ENCODE results near the gene MFSD11. TPM values are rescaled to one million over a fixed set of nuclear protein-coding genes. Genes with fewer than 3 reads are reported as not detected.

The MFSD11 gene
- total and polyA plus RNA-seq, 2 of the 8 experiments (the other 6 are each of a cell fraction or from before 2014, with no cell fraction given): 17.7 to 19.8 TPM

DNA sequence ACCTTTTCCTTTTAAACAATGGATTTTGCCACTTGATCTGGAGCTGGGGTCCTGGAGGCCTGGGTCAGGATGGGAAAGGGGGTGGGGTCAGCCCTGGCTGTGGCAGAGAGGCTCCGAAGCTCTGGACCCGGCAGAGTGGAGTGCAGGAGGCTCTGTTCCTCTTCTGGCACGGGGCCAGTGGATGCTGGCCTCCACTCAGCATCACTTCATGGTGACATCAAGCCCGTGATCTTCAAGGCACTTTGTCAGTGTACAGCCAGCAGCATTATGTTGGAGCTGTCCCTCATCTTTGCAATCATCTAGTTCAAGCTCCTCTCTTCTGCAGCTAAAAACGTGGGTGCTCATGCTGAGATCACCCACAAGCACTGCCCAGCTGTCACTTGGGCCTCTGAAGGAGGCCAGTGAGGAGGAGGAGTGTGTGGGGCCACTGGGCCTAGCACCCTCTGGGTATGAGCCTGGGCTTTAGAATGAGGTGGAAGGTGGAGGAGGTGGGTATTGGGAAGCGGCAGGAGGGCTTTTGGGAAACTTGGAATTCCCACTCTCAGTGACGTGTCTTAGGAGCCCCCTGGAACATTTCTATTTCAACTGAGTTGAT, 84.4 kb downstream of the MFSD11 start (continued):
- TF ChIP-seq, protein P1, sequence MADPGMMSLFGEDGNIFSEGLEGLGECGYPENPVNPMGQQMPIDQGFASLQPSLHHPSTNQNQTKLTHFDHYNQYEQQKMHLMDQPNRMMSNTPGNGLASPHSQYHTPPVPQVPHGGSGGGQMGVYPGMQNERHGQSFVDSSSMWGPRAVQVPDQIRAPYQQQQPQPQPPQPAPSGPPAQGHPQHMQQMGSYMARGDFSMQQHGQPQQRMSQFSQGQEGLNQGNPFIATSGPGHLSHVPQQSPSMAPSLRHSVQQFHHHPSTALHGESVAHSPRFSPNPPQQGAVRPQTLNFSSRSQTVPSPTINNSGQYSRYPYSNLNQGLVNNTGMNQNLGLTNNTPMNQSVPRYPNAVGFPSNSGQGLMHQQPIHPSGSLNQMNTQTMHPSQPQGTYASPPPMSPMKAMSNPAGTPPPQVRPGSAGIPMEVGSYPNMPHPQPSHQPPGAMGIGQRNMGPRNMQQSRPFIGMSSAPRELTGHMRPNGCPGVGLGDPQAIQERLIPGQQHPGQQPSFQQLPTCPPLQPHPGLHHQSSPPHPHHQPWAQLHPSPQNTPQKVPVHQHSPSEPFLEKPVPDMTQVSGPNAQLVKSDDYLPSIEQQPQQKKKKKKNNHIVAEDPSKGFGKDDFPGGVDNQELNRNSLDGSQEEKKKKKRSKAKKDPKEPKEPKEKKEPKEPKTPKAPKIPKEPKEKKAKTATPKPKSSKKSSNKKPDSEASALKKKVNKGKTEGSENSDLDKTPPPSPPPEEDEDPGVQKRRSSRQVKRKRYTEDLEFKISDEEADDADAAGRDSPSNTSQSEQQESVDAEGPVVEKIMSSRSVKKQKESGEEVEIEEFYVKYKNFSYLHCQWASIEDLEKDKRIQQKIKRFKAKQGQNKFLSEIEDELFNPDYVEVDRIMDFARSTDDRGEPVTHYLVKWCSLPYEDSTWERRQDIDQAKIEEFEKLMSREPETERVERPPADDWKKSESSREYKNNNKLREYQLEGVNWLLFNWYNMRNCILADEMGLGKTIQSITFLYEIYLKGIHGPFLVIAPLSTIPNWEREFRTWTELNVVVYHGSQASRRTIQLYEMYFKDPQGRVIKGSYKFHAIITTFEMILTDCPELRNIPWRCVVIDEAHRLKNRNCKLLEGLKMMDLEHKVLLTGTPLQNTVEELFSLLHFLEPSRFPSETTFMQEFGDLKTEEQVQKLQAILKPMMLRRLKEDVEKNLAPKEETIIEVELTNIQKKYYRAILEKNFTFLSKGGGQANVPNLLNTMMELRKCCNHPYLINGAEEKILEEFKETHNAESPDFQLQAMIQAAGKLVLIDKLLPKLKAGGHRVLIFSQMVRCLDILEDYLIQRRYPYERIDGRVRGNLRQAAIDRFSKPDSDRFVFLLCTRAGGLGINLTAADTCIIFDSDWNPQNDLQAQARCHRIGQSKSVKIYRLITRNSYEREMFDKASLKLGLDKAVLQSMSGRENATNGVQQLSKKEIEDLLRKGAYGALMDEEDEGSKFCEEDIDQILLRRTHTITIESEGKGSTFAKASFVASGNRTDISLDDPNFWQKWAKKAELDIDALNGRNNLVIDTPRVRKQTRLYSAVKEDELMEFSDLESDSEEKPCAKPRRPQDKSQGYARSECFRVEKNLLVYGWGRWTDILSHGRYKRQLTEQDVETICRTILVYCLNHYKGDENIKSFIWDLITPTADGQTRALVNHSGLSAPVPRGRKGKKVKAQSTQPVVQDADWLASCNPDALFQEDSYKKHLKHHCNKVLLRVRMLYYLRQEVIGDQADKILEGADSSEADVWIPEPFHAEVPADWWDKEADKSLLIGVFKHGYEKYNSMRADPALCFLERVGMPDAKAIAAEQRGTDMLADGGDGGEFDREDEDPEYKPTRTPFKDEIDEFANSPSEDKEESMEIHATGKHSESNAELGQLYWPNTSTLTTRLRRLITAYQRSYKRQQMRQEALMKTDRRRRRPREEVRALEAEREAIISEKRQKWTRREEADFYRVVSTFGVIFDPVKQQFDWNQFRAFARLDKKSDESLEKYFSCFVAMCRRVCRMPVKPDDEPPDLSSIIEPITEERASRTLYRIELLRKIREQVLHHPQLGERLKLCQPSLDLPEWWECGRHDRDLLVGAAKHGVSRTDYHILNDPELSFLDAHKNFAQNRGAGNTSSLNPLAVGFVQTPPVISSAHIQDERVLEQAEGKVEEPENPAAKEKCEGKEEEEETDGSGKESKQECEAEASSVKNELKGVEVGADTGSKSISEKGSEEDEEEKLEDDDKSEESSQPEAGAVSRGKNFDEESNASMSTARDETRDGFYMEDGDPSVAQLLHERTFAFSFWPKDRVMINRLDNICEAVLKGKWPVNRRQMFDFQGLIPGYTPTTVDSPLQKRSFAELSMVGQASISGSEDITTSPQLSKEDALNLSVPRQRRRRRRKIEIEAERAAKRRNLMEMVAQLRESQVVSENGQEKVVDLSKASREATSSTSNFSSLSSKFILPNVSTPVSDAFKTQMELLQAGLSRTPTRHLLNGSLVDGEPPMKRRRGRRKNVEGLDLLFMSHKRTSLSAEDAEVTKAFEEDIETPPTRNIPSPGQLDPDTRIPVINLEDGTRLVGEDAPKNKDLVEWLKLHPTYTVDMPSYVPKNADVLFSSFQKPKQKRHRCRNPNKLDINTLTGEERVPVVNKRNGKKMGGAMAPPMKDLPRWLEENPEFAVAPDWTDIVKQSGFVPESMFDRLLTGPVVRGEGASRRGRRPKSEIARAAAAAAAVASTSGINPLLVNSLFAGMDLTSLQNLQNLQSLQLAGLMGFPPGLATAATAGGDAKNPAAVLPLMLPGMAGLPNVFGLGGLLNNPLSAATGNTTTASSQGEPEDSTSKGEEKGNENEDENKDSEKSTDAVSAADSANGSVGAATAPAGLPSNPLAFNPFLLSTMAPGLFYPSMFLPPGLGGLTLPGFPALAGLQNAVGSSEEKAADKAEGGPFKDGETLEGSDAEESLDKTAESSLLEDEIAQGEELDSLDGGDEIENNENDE (IDR thresholded peaks at IDR 0.05; ENCODE audit: insufficient replicate concordance, low read length): no peak
- TF ChIP-seq BCL11A (IDR thresholded peaks at IDR 0.05; ENCODE audit: low read depth in 2 of 2, low read length in 2 of 2): no peak
- TF ChIP-seq TAF7 (optimal IDR thresholded peaks at IDR 0.05; ENCODE audit: borderline replicate concordance, low read depth, low read length): no peak
- TF ChIP-seq, protein P2, sequence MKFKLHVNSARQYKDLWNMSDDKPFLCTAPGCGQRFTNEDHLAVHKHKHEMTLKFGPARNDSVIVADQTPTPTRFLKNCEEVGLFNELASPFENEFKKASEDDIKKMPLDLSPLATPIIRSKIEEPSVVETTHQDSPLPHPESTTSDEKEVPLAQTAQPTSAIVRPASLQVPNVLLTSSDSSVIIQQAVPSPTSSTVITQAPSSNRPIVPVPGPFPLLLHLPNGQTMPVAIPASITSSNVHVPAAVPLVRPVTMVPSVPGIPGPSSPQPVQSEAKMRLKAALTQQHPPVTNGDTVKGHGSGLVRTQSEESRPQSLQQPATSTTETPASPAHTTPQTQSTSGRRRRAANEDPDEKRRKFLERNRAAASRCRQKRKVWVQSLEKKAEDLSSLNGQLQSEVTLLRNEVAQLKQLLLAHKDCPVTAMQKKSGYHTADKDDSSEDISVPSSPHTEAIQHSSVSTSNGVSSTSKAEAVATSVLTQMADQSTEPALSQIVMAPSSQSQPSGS (IDR thresholded peaks at IDR 0.05; ENCODE audit: low read length): no peak
- TF ChIP-seq SIRT6 (IDR thresholded peaks at IDR 0.05; ENCODE audit: low read length): no peak
- no peak for TF ChIP-seq ZNF274 (IDR thresholded peaks at IDR 0.05; ENCODE audit: borderline replicate concordance, extremely low read depth, low read length)
- TF ChIP-seq HDAC2 (IDR thresholded peaks at IDR 0.05; ENCODE audit: borderline replicate concordance in 1 of 2, low read depth in 2 of 2, low read length in 2 of 2): no peak
- TF ChIP-seq RNF2 (IDR thresholded peaks at IDR 0.05; ENCODE audit: borderline replicate concordance, low read depth, low read length, missing control alignments, poor library complexity, severe bottlenecking): no peak
